Neuronal stem cell (in vitro differentiated cells): ENCODE measurements around the gene CENPM.

Experiments
- DNase-seq: peaks from one replicate; pipeline ENCODE4 v3.0.0-alpha.2; 2013; ENCODE audit warnings: low spot score
- H2AFZ ChIP-seq: one replicate; pipeline ENCODE4 v1.6.1; 2013; ENCODE audit warnings: mild to moderate bottlenecking, low read length, inconsistent platforms
- H2AK5ac ChIP-seq: 2 replicates; pipeline ENCODE4 v1.6.1; 2013; ENCODE audit warnings: low read depth, mild to moderate bottlenecking, inconsistent platforms, low read length, moderate library complexity, mixed read lengths
- H2BK120ac ChIP-seq: 2 replicates; pipeline ENCODE4 v1.6.1; 2013; ENCODE audit warnings: low read depth, mild to moderate bottlenecking, inconsistent platforms, low read length, moderate library complexity, mixed read lengths
- H2BK12ac ChIP-seq: one replicate; pipeline ENCODE4 v1.6.1; 2013; ENCODE audit warnings: low read length, inconsistent platforms
- H2BK15ac ChIP-seq: 2 replicates; pipeline ENCODE4 v1.6.1; 2013; ENCODE audit warnings: mild to moderate bottlenecking, low read length, inconsistent platforms, mixed read lengths
- H2BK5ac ChIP-seq: one replicate; pipeline ENCODE4 v1.6.1; 2013; ENCODE audit warnings: inconsistent platforms, mild to moderate bottlenecking, low read length, moderate library complexity
- H3K14ac ChIP-seq: one replicate; pipeline ENCODE4 v1.6.1; 2013; ENCODE audit warnings: low read length, inconsistent platforms
- H3K18ac ChIP-seq: 2 replicates; pipeline ENCODE4 v1.6.1; 2013; ENCODE audit warnings: low read length, inconsistent platforms
- H3K23ac ChIP-seq: 2 replicates; pipeline ENCODE4 v1.6.1; 2013; ENCODE audit warnings: low read depth, mild to moderate bottlenecking, mixed read lengths, low read length, inconsistent platforms; ENCODE audit not compliant: poor library complexity
- H3K27ac ChIP-seq: replicated peaks from 3 replicates; pipeline ENCODE4 v1.5.1; 2013; ENCODE audit warnings: low read length, inconsistent platforms
- H3K27me3 ChIP-seq, 3 experiments: 2 replicates each; pipeline ENCODE4 v1.6.1; 2013; ENCODE audit warnings: low read length in 3 of 3, mild to moderate bottlenecking in 2 of 3, inconsistent platforms in 1 of 3, low read depth in 1 of 3, mixed read lengths in 1 of 3, moderate library complexity in 1 of 3; ENCODE audit not compliant: control insufficient read depth in 3 of 3, insufficient read depth in 3 of 3
- H3K36me3 ChIP-seq, 2 donors: replicated peaks in 1 of 2; 2 replicates each; pipeline ENCODE4 v1.6.1; 2013; ENCODE audit warnings: low read length in 2 of 2; ENCODE audit not compliant: control insufficient read depth in 2 of 2, insufficient read depth in 2 of 2
- H3K4ac ChIP-seq: 2 replicates; pipeline ENCODE4 v1.6.1; 2013; ENCODE audit warnings: inconsistent platforms, mild to moderate bottlenecking, low read length, moderate library complexity
- H3K4me1 ChIP-seq, 2 donors: 1 replicate in 1 of 2; 2 replicates in 1 of 2; pipeline ENCODE4 v1.6.1; 2013; ENCODE audit warnings: low read length in 2 of 2, low read depth in 1 of 2; ENCODE audit not compliant: control insufficient read depth in 2 of 2, insufficient read depth in 1 of 2
- H3K4me2 ChIP-seq: one replicate; pipeline ENCODE4 v1.6.1; 2013; ENCODE audit warnings: mild to moderate bottlenecking, low read length, inconsistent platforms; ENCODE audit not compliant: insufficient read depth, poor library complexity, severe bottlenecking
- H3K4me3 ChIP-seq, 2 donors: 2 replicates each; pipeline ENCODE4 v1.5.1; 2013; ENCODE audit warnings: low read length in 2 of 2, mild to moderate bottlenecking in 2 of 2, inconsistent platforms in 1 of 2, moderate library complexity in 1 of 2
- H3K79me1 ChIP-seq: one replicate; pipeline ENCODE4 v1.6.1; 2013; ENCODE audit warnings: low read depth, mild to moderate bottlenecking, inconsistent platforms, low read length, moderate library complexity
- H3K9ac ChIP-seq: one replicate; pipeline ENCODE4 v1.6.1; 2013; ENCODE audit warnings: mild to moderate bottlenecking, low read depth, low read length, inconsistent platforms; ENCODE audit not compliant: poor library complexity
- H3K9me3 ChIP-seq, 2 donors: replicated peaks in 1 of 2; 2 replicates each; pipeline versions ENCODE3 to v1.6.1; 2013; ENCODE audit warnings: low read length in 2 of 2, mild to moderate bottlenecking in 2 of 2, inconsistent platforms in 1 of 2, low read depth in 1 of 2, mixed read lengths in 1 of 2, moderate library complexity in 1 of 2; ENCODE audit not compliant: control insufficient read depth in 2 of 2, insufficient read depth in 1 of 2
- H4K8ac ChIP-seq: one replicate; pipeline ENCODE4 v1.6.1; 2013; ENCODE audit warnings: low read depth, mild to moderate bottlenecking, inconsistent platforms, low read length, moderate library complexity
- H4K91ac ChIP-seq: one replicate; pipeline ENCODE4 v1.6.1; 2013; ENCODE audit warnings: low read length, low read depth, mild to moderate bottlenecking, inconsistent platforms; ENCODE audit not compliant: poor library complexity
- WGBS, 2 donors: extraction: QIAGEN DNeasy Blood & Tissue Kit; methylation state at CpG; one replicate each; pipeline ENCODE4 v1.1.7; 2013; ENCODE audit warnings: missing lambda C conversion rate in 2 of 2, mixed read lengths in 1 of 2; ENCODE audit not compliant: insufficient read length in 2 of 2, insufficient replicate concordance in 1 of 2; ENCODE audit errors: extremely low coverage in 2 of 2; 5-methylcytosine and 5-hydroxymethylcytosine counted together

CENPM gene

GRCh38 chr22:41907436-41908401 lies 39.2 kb downstream of the CENPM start:
- Histone ChIP-seq H3K27ac (no peak overlapping the region), H2BK15ac (no peak overlapping the region), H3K4me1 (peaks cover 10% of the 10 kb centered on the region in 2 donors), H2AK5ac (no peak overlapping the region), H2AFZ (no peak overlapping the region), H2BK120ac (no peak overlapping the region), H3K4me3 (peak overlapping the region in 1 of 2 donors; percentile 16), H4K91ac (no peak overlapping the region), H2BK5ac (no peak overlapping the region), H3K27me3 (peaks cover 31 to 42% (median 42%) of the 10 kb centered on the region in 3 experiments), H3K14ac (no peak overlapping the region), H3K9ac (peak overlapping the region; percentile 32), H2BK12ac (no peak overlapping the region), H3K36me3 (peaks cover 36 to 53% of the 10 kb centered on the region in 2 donors), H3K79me1 (no peaks in the 10 kb centered on the region), H3K4me2 (no peak overlapping the region), H3K9me3 (no peaks in the 10 kb centered on the region), H4K8ac (no peak overlapping the region), H3K18ac (no peak overlapping the region), H3K4ac (no peak overlapping the region), H3K23ac (no peak overlapping the region)
- no CpG with 5 or more reads among the region's 10 CpGs for WGBS, 2 donors
- DNase-seq = no peak

GRCh38 chr22:41906822-41907221 lies 40.1 kb downstream of the CENPM start:
- H2AFZ ChIP-seq = no peak overlapping the region
- H3K4me3 ChIP-seq = no peak overlapping the region
- no peak overlapping the region for H3K18ac ChIP-seq
- no peak overlapping the region for H3K4ac ChIP-seq
- H2BK120ac ChIP-seq = no peak overlapping the region
- no peak overlapping the region for H3K27ac ChIP-seq
- no peak overlapping the region for H2AK5ac ChIP-seq
- no peak overlapping the region for H3K14ac ChIP-seq
- no peaks in the 10 kb centered on the region for H3K9me3 ChIP-seq
- no CpG with 5 or more reads among the region's 5 CpGs for WGBS, 2 donors
- H3K9ac ChIP-seq = no peak overlapping the region
- no peaks in the 10 kb centered on the region for H3K79me1 ChIP-seq
- no peak overlapping the region for H4K91ac ChIP-seq
- no peak overlapping the region for H2BK15ac ChIP-seq
- no peak overlapping the region for H2BK5ac ChIP-seq
- H3K4me1 ChIP-seq = peaks cover 10% of the 10 kb centered on the region in 2 donors
- H3K27me3 ChIP-seq = peaks cover 22 to 33% (median 33%) of the 10 kb centered on the region in 3 experiments
- peaks cover 45 to 62% of the 10 kb centered on the region in 2 donors for H3K36me3 ChIP-seq
- H2BK12ac ChIP-seq = no peak overlapping the region
- H3K4me2 ChIP-seq = no peak overlapping the region
- H3K23ac ChIP-seq = no peak overlapping the region
- no peak overlapping the region for H4K8ac ChIP-seq
- no peak for DNase-seq

GRCh38 chr22:41905411-41906202 lies 41.3 kb downstream of the CENPM start:
- Histone ChIP-seq H3K4me2 (peak overlapping the region; percentile 11), H2BK12ac (no peak overlapping the region), H3K27ac (no peak overlapping the region), H3K4ac (no peak overlapping the region), H3K27me3 (peaks cover 12 to 21% (median 21%) of the 10 kb centered on the region in 3 experiments), H3K23ac (no peak overlapping the region), H3K9ac (no peak overlapping the region), H3K9me3 (no peaks in the 10 kb centered on the region), H2BK5ac (no peak overlapping the region), H3K4me3 (no peak overlapping the region), H4K91ac (no peak overlapping the region), H3K14ac (no peak overlapping the region), H2BK120ac (no peak overlapping the region), H3K18ac (peak overlapping the region; percentile 28), H4K8ac (no peak overlapping the region), H3K79me1 (no peaks in the 10 kb centered on the region), H2BK15ac (no peak overlapping the region), H2AK5ac (no peak overlapping the region), H3K36me3 (peaks cover 54 to 73% of the 10 kb centered on the region in 2 donors), H2AFZ (no peak overlapping the region), H3K4me1 (peaks cover 8 to 10% of the 10 kb centered on the region in 2 donors)
- DNase-seq = no peak
- WGBS, 2 donors = no CpG with 5 or more reads among the region's 23 CpGs
